Heart right ventricle (tissue), 16 donors: Measurements from ENCODE around the gene PRSS56. TPM values are rescaled to one million over a fixed set of nuclear protein-coding genes. Genes with fewer than 3 reads are reported as not detected.

ENCODE experiments used
- ATAC-seq, 8 donors: fragments of 200-7000 bp; cut with Tn5 transposase; one replicate each; pipeline ENCODE4 v1.9.1; 2020; ENCODE audit warnings: mild to moderate bottlenecking in 8 of 8, moderate library complexity in 8 of 8, moderate number of reproducible peaks in 1 of 8
- DNase-seq, 2 donors: peaks; one replicate each; pipeline ENCODE4 v3.0.0-alpha.2; 2020
- H3K27ac ChIP-seq, 10 donors: fragments of 200-600 bp; sonication (generic) in 2 of 10; one replicate each; pipeline versions ENCODE4 v1.5.0 to v1.8.0; 2020 to 2022; ENCODE audit warnings: mild to moderate bottlenecking in 3 of 10
- H3K27me3 ChIP-seq, 7 donors: fragments of 200-600 bp; one replicate each; pipeline ENCODE4 v1.8.0; 2021 to 2022; ENCODE audit warnings: mild to moderate bottlenecking in 2 of 7
- H3K36me3 ChIP-seq, 9 donors: fragments of 200-600 bp; sonication (generic) in 1 of 9; one replicate each; pipeline versions ENCODE4 v1.5.0 to v1.8.0; 2020 to 2022; ENCODE audit warnings: mild to moderate bottlenecking in 2 of 9
- H3K4me1 ChIP-seq, 9 donors: fragments of 200-600 bp; sonication (generic) in 1 of 9; one replicate each; pipeline versions ENCODE4 v1.5.0 to v1.8.0; 2020 to 2022; ENCODE audit warnings: mild to moderate bottlenecking in 4 of 9
- H3K4me3 ChIP-seq, 10 donors: fragments of 200-600 bp; sonication (generic) in 2 of 10; one replicate each; pipeline versions ENCODE4 v1.5.0 to v1.8.0; 2020 to 2022; ENCODE audit warnings: mild to moderate bottlenecking in 7 of 10, moderate library complexity in 2 of 10
- H3K9me3 ChIP-seq, 11 donors: fragments of 200-600 bp in 10 of 11; sonication (generic) in 2 of 11; one replicate each; pipeline versions ENCODE4 v1.5.0 to v1.8.0; 2013 to 2022; ENCODE audit warnings: mild to moderate bottlenecking in 2 of 11, control low read depth in 1 of 11, moderate library complexity in 1 of 11
- WGBS, 2 donors: extraction: QIAGEN DNeasy Blood & Tissue Kit; methylation state at CpG; one replicate each; pipeline ENCODE4 v1.1.7; 2013; ENCODE audit warnings: inconsistent platforms in 1 of 2; 5-methylcytosine and 5-hydroxymethylcytosine counted together
- intact Hi-C, 10 donors: fragments of 100-400 bp; cut with DNase I; formaldehyde crosslinking; loops; one replicate each; pipeline versions ENCODE4 v1.11.1 to v1.14.2; 2022
- polyA plus RNA-seq, 2 donors: library from polyadenylated mRNA; stranded (reverse); fragments of 200-250 nt; gene quantifications; one replicate each; pipeline ENCODE4 v1.2.3, GENCODE V29; 2013
- total RNA-seq, 10 donors: library from RNA; stranded (reverse); fragmentation: NEBNext Ultra II Directional in 3 of 10; extraction: Animal tissue kit (Norgen Biotek cat#: 25700) in 3 of 10; gene quantifications; one replicate each; pipeline versions ENCODE4 v1.2.1 to v1.2.4, GENCODE V29; 2021 to 2023
- TF ChIP-seq, protein P1 (sequence below), 9 donors: fragments of 200-600 bp; sonication (generic) in 2 of 9; IDR thresholded peaks; one replicate each; pipeline versions ENCODE4 v1.5.0 to v1.8.0; 2021 to 2022; ENCODE audit warnings: antibody characterized with exemption in 9 of 9, mild to moderate bottlenecking in 5 of 9, moderate library complexity in 1 of 9
- donor health status: Arrhythmogenic right ventricular cardiomyopathy.
- donor health status: ischemic (EF 13 %, LVEDD 7.1; RV severe dilation, severe dysfunction).
- donor health status: healthy with polysubstance abuse.
- donor health status: DM: no; HTN: yes; CAD: no.
- donor health status: DM: no; HTN: no; CAD: no.
- donor health status: ischemic (EF 25% LVEDD 6.9; RV normal size, moderate dysfunction).
- donor health status: ischemic (EF 25% LVEDD 5.7; RV mildly dilated, moderate dysfunction).
- donor health status: healthy.
- donor health status: DM: yes; HTN: yes; CAD: no.
- donor health status: Ischemic cardiomyopathy.
- donor health status: ischemic (EF 35%, LVEDD 5.7; RV mildly dilated, moderate dysfunction).
- donor health status: nonischemic (EF 11% LVEDD 7.7; RV severe dilation, severe dysfunction).
- donor health status: DM: yes; HTN: yes; CAD: no.
- donor health status: PGD.
- donor health status: ischemic (EF 29% LVEDD 5.4; RV normal size, mild dysfunction).
- donor health status: nonischemic (EF 23%, LVEDD 6.1; RV moderate dilation, normal function).

Gene PRSS56
- total and polyA plus RNA-seq, 12 donors, result 0.12 to 0.35 (median 0.19) TPM; not detected in 8

DNA sequence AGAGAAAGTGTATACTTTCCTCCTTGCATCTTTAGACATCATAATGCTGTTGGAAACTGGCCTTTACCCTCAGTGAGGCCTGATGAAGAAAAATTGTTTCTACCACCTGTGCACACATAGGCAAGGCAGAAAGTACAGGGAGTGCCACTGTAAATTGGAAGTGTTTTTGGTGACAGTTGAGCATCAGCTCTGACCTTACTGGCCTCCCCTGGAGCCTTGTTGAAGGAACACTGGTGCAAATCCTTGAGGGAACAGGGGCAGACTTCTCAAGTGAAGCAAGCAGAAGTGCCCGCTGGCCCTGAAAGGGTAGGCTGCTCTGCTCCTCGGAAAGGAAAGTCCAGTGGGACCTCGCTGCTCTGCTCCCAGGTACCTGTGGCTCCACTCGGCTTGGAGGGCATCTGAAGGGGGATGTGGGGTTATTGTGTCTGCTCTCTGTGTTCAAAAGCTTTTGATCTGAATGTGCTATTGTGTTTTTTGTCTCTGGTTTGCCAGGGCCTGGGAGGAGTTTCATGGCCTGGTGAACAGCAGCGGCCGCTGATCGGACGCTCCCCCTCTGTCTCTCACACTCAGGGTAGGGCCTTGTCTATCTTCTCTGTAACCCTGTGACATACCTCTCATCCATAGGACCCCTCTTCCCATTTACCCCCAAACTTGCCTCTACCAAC lies 53.7 kb downstream of the PRSS56 start:
- intact Hi-C loops, result no loop called here
- no peaks in the 10 kb centered on the region for H3K27me3 ChIP-seq
- H3K27ac ChIP-seq, result no peak overlapping the region
- H3K4me3 ChIP-seq, result no peak overlapping the region
- DNase-seq (no peak), ATAC-seq (no peak)
- TF ChIP-seq, protein P1, sequence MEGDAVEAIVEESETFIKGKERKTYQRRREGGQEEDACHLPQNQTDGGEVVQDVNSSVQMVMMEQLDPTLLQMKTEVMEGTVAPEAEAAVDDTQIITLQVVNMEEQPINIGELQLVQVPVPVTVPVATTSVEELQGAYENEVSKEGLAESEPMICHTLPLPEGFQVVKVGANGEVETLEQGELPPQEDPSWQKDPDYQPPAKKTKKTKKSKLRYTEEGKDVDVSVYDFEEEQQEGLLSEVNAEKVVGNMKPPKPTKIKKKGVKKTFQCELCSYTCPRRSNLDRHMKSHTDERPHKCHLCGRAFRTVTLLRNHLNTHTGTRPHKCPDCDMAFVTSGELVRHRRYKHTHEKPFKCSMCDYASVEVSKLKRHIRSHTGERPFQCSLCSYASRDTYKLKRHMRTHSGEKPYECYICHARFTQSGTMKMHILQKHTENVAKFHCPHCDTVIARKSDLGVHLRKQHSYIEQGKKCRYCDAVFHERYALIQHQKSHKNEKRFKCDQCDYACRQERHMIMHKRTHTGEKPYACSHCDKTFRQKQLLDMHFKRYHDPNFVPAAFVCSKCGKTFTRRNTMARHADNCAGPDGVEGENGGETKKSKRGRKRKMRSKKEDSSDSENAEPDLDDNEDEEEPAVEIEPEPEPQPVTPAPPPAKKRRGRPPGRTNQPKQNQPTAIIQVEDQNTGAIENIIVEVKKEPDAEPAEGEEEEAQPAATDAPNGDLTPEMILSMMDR (IDR thresholded peaks at IDR 0.05), result no peak
- H3K36me3 ChIP-seq, result peaks cover 0 to 92% (median 57%) of the 10 kb centered on the region in 9 donors
- 91 to 96% methylated on average over 8 of the region's 8 CpGs for WGBS, 2 donors
- H3K4me1 ChIP-seq, result peaks cover 0 to 14% (median 0%) of the 10 kb centered on the region in 9 donors
- H3K9me3 ChIP-seq, result no peaks in the 10 kb centered on the region

DNA sequence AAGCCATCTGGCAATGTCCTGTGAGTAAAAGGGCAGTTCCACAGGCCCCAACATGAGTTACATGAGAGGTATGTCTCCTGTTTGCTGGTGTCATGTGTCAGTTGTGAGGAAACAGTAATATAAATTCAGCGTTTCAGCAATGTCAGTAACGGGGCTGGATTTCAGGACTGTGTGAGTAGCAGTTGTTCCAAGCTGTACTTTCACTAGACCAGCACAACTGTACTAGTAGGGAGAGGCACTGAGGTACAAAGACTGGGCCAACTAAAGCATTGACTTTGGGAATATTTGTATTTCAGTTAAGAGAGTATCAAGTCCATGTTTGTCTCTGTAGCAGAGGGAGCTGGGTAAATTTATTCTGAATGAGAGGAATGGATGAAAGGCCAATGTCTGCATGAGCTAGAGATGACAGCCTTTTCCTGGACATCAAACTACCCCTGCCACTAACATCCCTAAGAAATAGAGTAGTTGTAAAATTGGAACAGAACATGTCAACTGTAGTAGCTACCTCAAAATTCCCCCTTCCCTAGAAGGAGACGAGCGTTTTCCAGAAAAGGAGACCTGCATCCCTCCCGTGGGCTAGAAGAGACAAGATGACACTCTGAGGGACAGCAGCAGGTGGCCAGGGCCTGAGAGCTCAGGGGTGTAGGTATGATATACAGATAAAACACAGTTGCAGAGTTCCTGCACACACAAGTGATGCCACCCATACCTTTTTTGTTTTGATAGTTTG lies 54.7 kb downstream of the PRSS56 start:
- H3K4me1 ChIP-seq, result peaks cover 0 to 14% (median 0%) of the 10 kb centered on the region in 9 donors
- no peak overlapping the region for H3K4me3 ChIP-seq
- H3K27ac ChIP-seq, result no peak overlapping the region
- no peaks in the 10 kb centered on the region for H3K27me3 ChIP-seq
- TF ChIP-seq, protein P1 (IDR thresholded peaks at IDR 0.05), result no peak
- peaks cover 0 to 88% (median 49%) of the 10 kb centered on the region in 9 donors for H3K36me3 ChIP-seq
- WGBS, 2 donors, result 94 to 96% methylated on average over 5 of the region's 5 CpGs
- ATAC-seq, result no peak
- DNase-seq, result no peak
- intact Hi-C loops, result no loop called here
- no peaks in the 10 kb centered on the region for H3K9me3 ChIP-seq

Other genes with a start within 250 kb of the PRSS56 start
- gene ALPP, start 141.6 kb upstream of the PRSS56 start, total RNA-seq, result not detected
- gene ALPP, start 141.6 kb upstream of the PRSS56 start, polyA plus RNA-seq, result not detected
- not detected for gene ALPG, start 113.5 kb upstream of the PRSS56 start, total RNA-seq
- gene ALPG, start 113.5 kb upstream of the PRSS56 start, polyA plus RNA-seq, result not detected
- not detected for gene ALPI, start 64.2 kb upstream of the PRSS56 start, total RNA-seq
- not detected for gene ALPI, start 64.2 kb upstream of the PRSS56 start, polyA plus RNA-seq
- under 1 TPM in 3 of 10 donors, not detected in 7; 0.23 to 0.46 (median 0.31) TPM for gene ECEL1, start 32.6 kb upstream of the PRSS56 start, total RNA-seq
- 1 to 10 TPM in 1 of 2 donors, not detected in 1; 1.5 TPM for gene ECEL1, start 32.6 kb upstream of the PRSS56 start, polyA plus RNA-seq
- gene CHRND, start 5.8 kb downstream of the PRSS56 start, total RNA-seq, result under 1 TPM in 3 of 10 donors, not detected in 7; 0.12 to 0.57 (median 0.21) TPM
- under 1 TPM in 1 of 2 donors, not detected in 1; 0.03 TPM for gene CHRND, start 5.8 kb downstream of the PRSS56 start, polyA plus RNA-seq
- gene CHRNG, start 19.3 kb downstream of the PRSS56 start, total RNA-seq, result not detected
- not detected for gene CHRNG, start 19.3 kb downstream of the PRSS56 start, polyA plus RNA-seq
- gene TIGD1, start 30.2 kb downstream of the PRSS56 start, total RNA-seq, result 1 to 10 TPM; 1.4 to 2.6 (median 2.0) TPM
- 1 to 10 TPM; 1.6 to 6.9 TPM for gene TIGD1, start 30.2 kb downstream of the PRSS56 start, polyA plus RNA-seq
- gene EIF4E2, start 30.3 kb downstream of the PRSS56 start, total RNA-seq, result 10 to 100 TPM; 30.3 to 58.1 (median 37.7) TPM
- gene EIF4E2, start 30.3 kb downstream of the PRSS56 start, polyA plus RNA-seq, result 10 to 100 TPM; 42.5 to 55.6 TPM
- gene EFHD1, start 113.2 kb downstream of the PRSS56 start, total RNA-seq, result 10 to 100 TPM in 9 of 10 donors, 1 to 10 TPM in 1; 8.1 to 33.8 (median 19.5) TPM
- gene EFHD1, start 113.2 kb downstream of the PRSS56 start, polyA plus RNA-seq, result 10 to 100 TPM; 11.7 to 36.2 TPM
- gene GIGYF2, start 176.9 kb downstream of the PRSS56 start, total RNA-seq, result 10 to 100 TPM; 54.9 to 71.7 (median 66.5) TPM
- gene GIGYF2, start 176.9 kb downstream of the PRSS56 start, polyA plus RNA-seq, result 10 to 100 TPM in 1 of 2 donors, 1 to 10 TPM in 1; 9.9 to 28.6 TPM